A673 (cell line): Measurements from ENCODE around the gene FBXO42. TPM values are rescaled to one million over a fixed set of nuclear protein-coding genes. Genes with fewer than 3 reads are reported as not detected.

ENCODE experiments used
- BruUV-seq: library from RNA; stranded (reverse); fragments of 400-500 nt; replicated peaks from 2 replicates; lab custom pipeline; 2021; lab: Mats Ljungman, UMichigan
- CTCF ChIA-PET: fragments of 300-600 bp; sonication (Branson Sonifier 250); formaldehyde crosslinking; loops from one replicate; lab custom pipeline; 2022; ENCODE audit warnings: antibody characterized with exemption; lab: Charles Lee
- POLR2A ChIA-PET: fragments of 300-600 bp; sonication (Branson Sonifier 250); formaldehyde crosslinking; loops from one replicate; lab custom pipeline; 2022; ENCODE audit warnings: antibody characterized with exemption; ENCODE audit not compliant: low non-redundant PET; lab: Charles Lee
- DNase-seq: peaks from one replicate; pipeline ENCODE4 v3.0.0-alpha.2; 2015; ENCODE audit warnings: low spot score
- H3K27ac ChIP-seq: fragments of 200-600 bp; sonication (generic); 2 replicates; pipeline ENCODE4 v1.5.1; 2016; ENCODE audit warnings: mixed run types, low read depth, mild to moderate bottlenecking, mixed read lengths, antibody characterized with exemption, low read length; ENCODE audit not compliant: poor library complexity, severe bottlenecking
- H3K27me3 ChIP-seq: fragments of 200-600 bp; sonication (generic); replicated peaks from 2 replicates; pipeline ENCODE4 v1.6.1; 2017; ENCODE audit warnings: mixed run types, low read depth, mild to moderate bottlenecking, mixed read lengths, antibody characterized with exemption, low read length; ENCODE audit not compliant: insufficient read depth, poor library complexity
- H3K36me3 ChIP-seq: fragments of 200-600 bp; sonication (generic); 2 replicates; pipeline ENCODE4 v1.6.1; 2016; ENCODE audit warnings: mixed run types, mild to moderate bottlenecking, mixed read lengths, antibody characterized with exemption, low read length; ENCODE audit not compliant: insufficient read depth, poor library complexity, severe bottlenecking
- H3K4me1 ChIP-seq: fragments of 200-600 bp; sonication (generic); 2 replicates; pipeline ENCODE4 v1.6.1; 2017; ENCODE audit warnings: mixed run types, mild to moderate bottlenecking, mixed read lengths, antibody characterized with exemption, low read length; ENCODE audit not compliant: insufficient read depth, poor library complexity, severe bottlenecking
- H3K4me3 ChIP-seq: fragments of 200-600 bp; sonication (generic); 2 replicates; pipeline ENCODE4 v1.5.1; 2016; ENCODE audit warnings: low read depth, mixed run types, mild to moderate bottlenecking, mixed read lengths, low read length; ENCODE audit not compliant: poor library complexity, severe bottlenecking
- H3K9me3 ChIP-seq: fragments of 200-600 bp; sonication (generic); 2 replicates; pipeline ENCODE4 v1.6.1; 2016; ENCODE audit warnings: mixed run types, low read depth, mild to moderate bottlenecking, mixed read lengths, antibody characterized with exemption, low read length; ENCODE audit not compliant: poor library complexity, severe bottlenecking
- EZH2 ChIP-seq: fragments of 200-600 bp; sonication (generic); IDR thresholded peaks from 2 replicates; pipeline ENCODE4 v1.6.1; 2017; ENCODE audit warnings: borderline replicate concordance, low read depth, mild to moderate bottlenecking, mixed read lengths, antibody characterized with exemption, low read length; ENCODE audit not compliant: poor library complexity, severe bottlenecking
- intact Hi-C: fragments of 100-400 bp; cut with micrococcal nuclease; formaldehyde crosslinking; loops from one replicate; pipeline ENCODE4 v1.10.0; 2022; ENCODE audit not compliant: unreplicated experiment
- total RNA-seq: library from RNA; stranded (reverse); gene quantifications from 2 replicates; pipeline ENCODE4 v1.2.3, GENCODE V29; 2021
- TF ChIP-seq, protein P1 (sequence below): fragments of 300-800, 200-600 bp; sonication (generic); conservative IDR thresholded peaks from 2 replicates; pipeline ENCODE4 v1.5.1; 2017; ENCODE audit warnings: low read depth, mild to moderate bottlenecking, antibody characterized with exemption, low read length, moderate library complexity, mixed read lengths

The FBXO42 gene
- total RNA-seq, 1 experiment from 2014 or later: 19.5 TPM

- DNase-seq: no peak
- H3K4me3 ChIP-seq: no peak overlapping the region
- TF ChIP-seq, protein P1, sequence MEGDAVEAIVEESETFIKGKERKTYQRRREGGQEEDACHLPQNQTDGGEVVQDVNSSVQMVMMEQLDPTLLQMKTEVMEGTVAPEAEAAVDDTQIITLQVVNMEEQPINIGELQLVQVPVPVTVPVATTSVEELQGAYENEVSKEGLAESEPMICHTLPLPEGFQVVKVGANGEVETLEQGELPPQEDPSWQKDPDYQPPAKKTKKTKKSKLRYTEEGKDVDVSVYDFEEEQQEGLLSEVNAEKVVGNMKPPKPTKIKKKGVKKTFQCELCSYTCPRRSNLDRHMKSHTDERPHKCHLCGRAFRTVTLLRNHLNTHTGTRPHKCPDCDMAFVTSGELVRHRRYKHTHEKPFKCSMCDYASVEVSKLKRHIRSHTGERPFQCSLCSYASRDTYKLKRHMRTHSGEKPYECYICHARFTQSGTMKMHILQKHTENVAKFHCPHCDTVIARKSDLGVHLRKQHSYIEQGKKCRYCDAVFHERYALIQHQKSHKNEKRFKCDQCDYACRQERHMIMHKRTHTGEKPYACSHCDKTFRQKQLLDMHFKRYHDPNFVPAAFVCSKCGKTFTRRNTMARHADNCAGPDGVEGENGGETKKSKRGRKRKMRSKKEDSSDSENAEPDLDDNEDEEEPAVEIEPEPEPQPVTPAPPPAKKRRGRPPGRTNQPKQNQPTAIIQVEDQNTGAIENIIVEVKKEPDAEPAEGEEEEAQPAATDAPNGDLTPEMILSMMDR: no peak
- TF ChIP-seq EZH2: no peak
- no peaks in the 10 kb centered on the region for H3K27me3 ChIP-seq
- CTCF ChIA-PET: no interaction called here
- POLR2A ChIA-PET: no interaction called here
- no peaks in the 10 kb centered on the region for H3K9me3 ChIP-seq
- H3K36me3 ChIP-seq: no peaks in the 10 kb centered on the region
- H3K4me1 ChIP-seq: no peaks in the 10 kb centered on the region
- no peak overlapping the region for H3K27ac ChIP-seq
- no TSS peak for BruUV-seq
- intact Hi-C loops: no loop called here
Measured at GRCh38 chr1:16386454-16387113, 34.3 kb upstream of the FBXO42 start.

- H3K4me3 ChIP-seq: no peak overlapping the region
- ChIA-PET POLR2A (no interaction called here), CTCF (no interaction called here)
- no peak for DNase-seq
- no peak overlapping the region for H3K27ac ChIP-seq
- intact Hi-C loops: no loop called here
- H3K36me3 ChIP-seq: no peaks in the 10 kb centered on the region
- no peaks in the 10 kb centered on the region for H3K27me3 ChIP-seq
- no peaks in the 10 kb centered on the region for H3K9me3 ChIP-seq
- no peaks in the 10 kb centered on the region for H3K4me1 ChIP-seq
- TF ChIP-seq, protein P1: no peak
- no peak for TF ChIP-seq EZH2
- no TSS peak for BruUV-seq
Measured at GRCh38 chr1:16385659-16386453, 33.6 kb upstream of the FBXO42 start.

GRCh38 chr1:16383888-16384287, 31.6 kb upstream of the FBXO42 start:
- Histone ChIP-seq H3K27me3 (no peaks in the 10 kb centered on the region), H3K4me1 (no peaks in the 10 kb centered on the region), H3K4me3 (no peak overlapping the region), H3K27ac (no peak overlapping the region), H3K36me3 (no peaks in the 10 kb centered on the region), H3K9me3 (no peaks in the 10 kb centered on the region)
- TF ChIP-seq EZH2: no peak
- TF ChIP-seq, protein P1: no peak
- BruUV-seq: no TSS peak
- no peak for DNase-seq
- intact Hi-C loops: no loop called here
- CTCF ChIA-PET: no interaction called here
- POLR2A ChIA-PET: no interaction called here
